Measurements from ENCODE around the gene TTC17. TPM values are rescaled to one million over a fixed set of nuclear protein-coding genes. Genes with fewer than 3 reads are reported as not detected.

The TTC17 gene
- polyA plus RNA-seq, 1 donor (not counting 4 experiments of a cell fraction or from before 2014, with no cell fraction given) = 53.4 TPM

GRCh38 chr11:43377389-43377788 lies 18.7 kb downstream of the TTC17 start:
- TF ChIP-seq CTCF (optimal IDR thresholded peaks at IDR 0.05 in 1 of 3, IDR thresholded peaks at IDR 0.05 in 1 of 3, conservative IDR thresholded peaks at IDR 0.05 in 1 of 3; ENCODE audit: extremely low read depth in 1 of 3, insufficient read depth in 2 of 3, low read length in 3 of 3) (no peak), EZH2 (IDR thresholded peaks at IDR 0.05; ENCODE audit: low read length) (no peak)
- no peak for FAIRE-seq
- Histone ChIP-seq H3K9me3 (ENCODE audit: control insufficient read depth, low read depth, low read length) (no peaks in the 10 kb centered on the region), H3K4me3 (ENCODE audit: control insufficient read depth in 2 of 3, extremely low read depth in 1 of 3, insufficient read depth in 2 of 3, low read depth in 1 of 3, low read length in 3 of 3) (no peak overlapping the region), H3K4me1 (ENCODE audit: control insufficient read depth, extremely low read depth, insufficient read depth, low read length) (peaks cover 22% of the 10 kb centered on the region), H3K4me2 (ENCODE audit: control insufficient read depth, extremely low read depth, insufficient read depth, low read depth, low read length) (no peak overlapping the region), H3K9ac (ENCODE audit: control insufficient read depth, extremely low read depth, insufficient read depth, low read length) (no peak overlapping the region), H3K9me1 (ENCODE audit: control insufficient read depth, extremely low read depth, insufficient read depth, low read length) (no peaks in the 10 kb centered on the region), H4K20me1 (ENCODE audit: control insufficient read depth, extremely low read depth, insufficient read depth, low read length) (no peaks in the 10 kb centered on the region), H2AFZ (ENCODE audit: control insufficient read depth, low read length) (no peak overlapping the region), H3K27ac (ENCODE audit: control insufficient read depth, insufficient read depth, low read length) (peak overlapping the region; percentile 35), H3K27me3 (ENCODE audit: control insufficient read depth, extremely low read depth, insufficient read depth, low read length) (no peaks in the 10 kb centered on the region), H3K79me2 (ENCODE audit: control insufficient read depth, insufficient read depth, low read length) (peaks cover 33% of the 10 kb centered on the region), H3K36me3 (ENCODE audit: control insufficient read depth in 2 of 2, extremely low read depth in 1 of 2, insufficient read depth in 2 of 2, low read length in 2 of 2) (peaks cover 1 to 7% of the 10 kb centered on the region in 2 experiments)
- dilution Hi-C loops (cut with MboI; ENCODE audit: extremely low pct_ligation_motif_present, low sequenced_read_pairs) = no loop called here
- no peak for DNase-seq (ENCODE audit: low read depth, low spot score)

GRCh38 chr11:43378897-43379296 lies 20.2 kb downstream of the TTC17 start:
- Histone ChIP-seq H3K4me2 (ENCODE audit: control insufficient read depth, extremely low read depth, insufficient read depth, low read depth, low read length) (no peak overlapping the region), H3K9me1 (ENCODE audit: control insufficient read depth, extremely low read depth, insufficient read depth, low read length) (no peaks in the 10 kb centered on the region), H2AFZ (ENCODE audit: control insufficient read depth, low read length) (no peak overlapping the region), H3K27me3 (ENCODE audit: control insufficient read depth, extremely low read depth, insufficient read depth, low read length) (no peaks in the 10 kb centered on the region), H3K36me3 (ENCODE audit: control insufficient read depth in 2 of 2, extremely low read depth in 1 of 2, insufficient read depth in 2 of 2, low read length in 2 of 2) (peaks cover 1 to 7% of the 10 kb centered on the region in 2 experiments), H3K4me3 (ENCODE audit: control insufficient read depth in 2 of 3, extremely low read depth in 1 of 3, insufficient read depth in 2 of 3, low read depth in 1 of 3, low read length in 3 of 3) (no peak overlapping the region), H3K9me3 (ENCODE audit: control insufficient read depth, low read depth, low read length) (no peaks in the 10 kb centered on the region), H3K4me1 (ENCODE audit: control insufficient read depth, extremely low read depth, insufficient read depth, low read length) (peaks cover 22% of the 10 kb centered on the region), H3K27ac (ENCODE audit: control insufficient read depth, insufficient read depth, low read length) (no peak overlapping the region), H4K20me1 (ENCODE audit: control insufficient read depth, extremely low read depth, insufficient read depth, low read length) (no peaks in the 10 kb centered on the region), H3K9ac (ENCODE audit: control insufficient read depth, extremely low read depth, insufficient read depth, low read length) (no peak overlapping the region), H3K79me2 (ENCODE audit: control insufficient read depth, insufficient read depth, low read length) (peaks cover 30% of the 10 kb centered on the region)
- DNase-seq (ENCODE audit: low read depth, low spot score) (no peak), FAIRE-seq (no peak)
- dilution Hi-C loops (cut with MboI; ENCODE audit: extremely low pct_ligation_motif_present, low sequenced_read_pairs) = no loop called here
- TF ChIP-seq CTCF (optimal IDR thresholded peaks at IDR 0.05 in 1 of 3, IDR thresholded peaks at IDR 0.05 in 1 of 3, conservative IDR thresholded peaks at IDR 0.05 in 1 of 3; ENCODE audit: extremely low read depth in 1 of 3, insufficient read depth in 2 of 3, low read length in 3 of 3) = no peak
- TF ChIP-seq EZH2 (IDR thresholded peaks at IDR 0.05; ENCODE audit: low read length) = no peak
